Stimulated activated effector memory CD8-positive, alpha-beta T cell treated with anti-CD3 and anti-CD28 coated beads, Interleukin-12 subunit alpha, Interleukin-12 subunit beta, amount 100 ng/mL, for 72 hours (primary cell): ENCODE measurements around the gene HOXD1.

Experiments used
- ATAC-seq: fragments of 150-1000 bp; cut with Tn5 transposase; 2 replicates; pipeline ENCODE4 v1.10.0; 2021
- DNase-seq, 2 donors: peaks; one replicate each; pipeline ENCODE4 v3.0.0; 2021 to 2022; ENCODE audit warnings: low spot score in 2 of 2
- H3K27ac Mint-ChIP-seq: one replicate; pipeline ENCODE4 v1.8.0; 2022; ENCODE audit warnings: mild to moderate bottlenecking, mixed read lengths
- H3K36me3 Mint-ChIP-seq: one replicate; pipeline ENCODE4 v1.8.0; 2022; ENCODE audit warnings: mild to moderate bottlenecking, mixed read lengths
- H3K4me1 Mint-ChIP-seq: one replicate; pipeline ENCODE4 v1.8.0; 2022; ENCODE audit warnings: mixed read lengths
- H3K4me3 Mint-ChIP-seq: one replicate; pipeline ENCODE4 v1.8.0; 2022; ENCODE audit warnings: mild to moderate bottlenecking, mixed read lengths
- H3K9me3 Mint-ChIP-seq: one replicate; pipeline ENCODE4 v1.8.0; 2022; ENCODE audit warnings: mixed read lengths

The HOXD1 gene

GRCh38 chr2:176187899-176188773 is at the start of gene HOXD1:
Gene HOXD1 (plus strand): TSS chr2:176188668. CDS start chr2:176188802, 134 bp downstream.
- ATAC-seq = peak; percentile 52
- Mint-ChIP-seq H3K9me3 (peaks cover 2% of the 10 kb centered on the region), H3K4me3 (peak within 1 kb of the TSS; percentile 74), H3K36me3 (no peaks in the 10 kb centered on the region), H3K4me1 (peaks cover 25% of the 10 kb centered on the region), H3K27ac (no peak within 1 kb of the TSS)
- DNase-seq = peak in 1 of 2 donors; percentile 50

GRCh38 chr2:176138923-176139660 is 49.4 kb upstream of the HOXD1 start:
- peaks cover 24% of the 10 kb centered on the region for H3K4me1 Mint-ChIP-seq
- ATAC-seq (no peak), DNase-seq (no peak)
- H3K36me3 Mint-ChIP-seq = peaks cover 9% of the 10 kb centered on the region
- no peaks in the 10 kb centered on the region for H3K9me3 Mint-ChIP-seq
- no peak overlapping the region for H3K27ac Mint-ChIP-seq
- no peak overlapping the region for H3K4me3 Mint-ChIP-seq

- Mint-ChIP-seq H3K36me3 (peaks cover 9% of the 10 kb centered on the region), H3K4me3 (no peak overlapping the region), H3K9me3 (no peaks in the 10 kb centered on the region), H3K27ac (no peak overlapping the region), H3K4me1 (peaks cover 24% of the 10 kb centered on the region)
- DNase-seq (no peak), ATAC-seq (no peak)
These were observed 48.6 kb upstream of the HOXD1 start for GRCh38 chr2:176139661-176140512.

- DNase-seq = peak; percentile 63 to 83
- no peak overlapping the region for H3K27ac Mint-ChIP-seq
- peaks cover 4% of the 10 kb centered on the region for H3K36me3 Mint-ChIP-seq
- H3K4me3 Mint-ChIP-seq = peak overlapping the region; percentile 31
- ATAC-seq = peak; percentile 88
- H3K9me3 Mint-ChIP-seq = no peaks in the 10 kb centered on the region
- peaks cover 18% of the 10 kb centered on the region for H3K4me1 Mint-ChIP-seq
These were observed 47.8 kb upstream of the HOXD1 start for GRCh38 chr2:176140513-176141317.

- Mint-ChIP-seq H3K27ac (no peak overlapping the region), H3K4me3 (no peak overlapping the region), H3K36me3 (no peaks in the 10 kb centered on the region), H3K9me3 (no peaks in the 10 kb centered on the region), H3K4me1 (peaks cover 12% of the 10 kb centered on the region)
- DNase-seq = no peak
- no peak for ATAC-seq
These were observed 46.2 kb upstream of the HOXD1 start for GRCh38 chr2:176142281-176142680.

- DNase-seq (no peak), ATAC-seq (no peak)
- H3K27ac Mint-ChIP-seq = no peak overlapping the region
- H3K4me1 Mint-ChIP-seq = peaks cover 11% of the 10 kb centered on the region
- no peaks in the 10 kb centered on the region for H3K36me3 Mint-ChIP-seq
- no peaks in the 10 kb centered on the region for H3K9me3 Mint-ChIP-seq
- H3K4me3 Mint-ChIP-seq = no peak overlapping the region
These were observed 43.1 kb upstream of the HOXD1 start for GRCh38 chr2:176145085-176145969.

- Mint-ChIP-seq H3K27ac (no peak overlapping the region), H3K4me1 (peaks cover 10% of the 10 kb centered on the region), H3K36me3 (no peaks in the 10 kb centered on the region), H3K9me3 (no peaks in the 10 kb centered on the region), H3K4me3 (no peak overlapping the region)
- DNase-seq (no peak), ATAC-seq (no peak)
These were observed 42.4 kb upstream of the HOXD1 start for GRCh38 chr2:176146101-176146500.

- ATAC-seq (no peak), DNase-seq (no peak)
- no peak overlapping the region for H3K27ac Mint-ChIP-seq
- no peak overlapping the region for H3K4me3 Mint-ChIP-seq
- no peaks in the 10 kb centered on the region for H3K36me3 Mint-ChIP-seq
- peaks cover 5% of the 10 kb centered on the region for H3K4me1 Mint-ChIP-seq
- H3K9me3 Mint-ChIP-seq = no peaks in the 10 kb centered on the region
These were observed 41.8 kb upstream of the HOXD1 start for GRCh38 chr2:176146645-176147044.

- no peak for DNase-seq
- Mint-ChIP-seq H3K36me3 (no peaks in the 10 kb centered on the region), H3K9me3 (no peaks in the 10 kb centered on the region), H3K4me3 (no peak overlapping the region), H3K27ac (no peak overlapping the region), H3K4me1 (peaks cover 5% of the 10 kb centered on the region)
- no peak for ATAC-seq
These were observed 41.2 kb upstream of the HOXD1 start for GRCh38 chr2:176147210-176147799.

- Mint-ChIP-seq H3K36me3 (no peaks in the 10 kb centered on the region), H3K4me3 (no peak overlapping the region), H3K27ac (no peak overlapping the region), H3K4me1 (peaks cover 5% of the 10 kb centered on the region), H3K9me3 (no peaks in the 10 kb centered on the region)
- ATAC-seq (no peak), DNase-seq (no peak)
These were observed 40.5 kb upstream of the HOXD1 start for GRCh38 chr2:176147800-176148496.

GRCh38 chr2:176148751-176149421 is 39.6 kb upstream of the HOXD1 start:
- Mint-ChIP-seq H3K36me3 (no peaks in the 10 kb centered on the region), H3K4me3 (no peak overlapping the region), H3K9me3 (no peaks in the 10 kb centered on the region), H3K4me1 (peaks cover 5% of the 10 kb centered on the region), H3K27ac (no peak overlapping the region)
- DNase-seq (no peak), ATAC-seq (no peak)

- Mint-ChIP-seq H3K4me3 (no peak overlapping the region), H3K9me3 (no peaks in the 10 kb centered on the region), H3K27ac (no peak overlapping the region), H3K4me1 (peaks cover 5% of the 10 kb centered on the region), H3K36me3 (no peaks in the 10 kb centered on the region)
- ATAC-seq (no peak), DNase-seq (no peak)
These were observed 39.0 kb upstream of the HOXD1 start for GRCh38 chr2:176149481-176149938.
